Keratinocyte (primary cell): ENCODE data around the gene CCDC120.

Source experiments
- CTCF ChIP-seq, 3 experiments: IDR thresholded peaks in 1 of 3; conservative IDR thresholded peaks in 1 of 3; optimal IDR thresholded peaks in 1 of 3; 2 replicates in 2 of 3; 3 replicates in 1 of 3; pipeline versions ENCODE3 to v1.5.1; 2011; ENCODE audit warnings: low read length in 3 of 3, mild to moderate bottlenecking in 3 of 3, moderate library complexity in 2 of 3, control low read depth in 1 of 3, inconsistent platforms in 1 of 3; ENCODE audit not compliant: insufficient read depth in 2 of 3; ENCODE audit errors: extremely low read depth in 1 of 3
- EZH2 ChIP-seq: IDR thresholded peaks from one replicate; pipeline ENCODE4 v1.6.1; 2012; ENCODE audit warnings: inconsistent platforms, mild to moderate bottlenecking, low read length, moderate library complexity

- no peak for TF ChIP-seq CTCF (optimal IDR thresholded peaks at IDR 0.05 in 1 of 3, IDR thresholded peaks at IDR 0.05 in 1 of 3, conservative IDR thresholded peaks at IDR 0.05 in 1 of 3; ENCODE audit: extremely low read depth in 1 of 3, insufficient read depth in 2 of 3, low read length in 3 of 3)
- TF ChIP-seq EZH2, result no peak
Measured at GRCh38 chrX:49066278-49066677, 7.5 kb downstream of the CCDC120 start.
